Measurements from ENCODE around the gene THOC1.

Gene THOC1

DNA sequence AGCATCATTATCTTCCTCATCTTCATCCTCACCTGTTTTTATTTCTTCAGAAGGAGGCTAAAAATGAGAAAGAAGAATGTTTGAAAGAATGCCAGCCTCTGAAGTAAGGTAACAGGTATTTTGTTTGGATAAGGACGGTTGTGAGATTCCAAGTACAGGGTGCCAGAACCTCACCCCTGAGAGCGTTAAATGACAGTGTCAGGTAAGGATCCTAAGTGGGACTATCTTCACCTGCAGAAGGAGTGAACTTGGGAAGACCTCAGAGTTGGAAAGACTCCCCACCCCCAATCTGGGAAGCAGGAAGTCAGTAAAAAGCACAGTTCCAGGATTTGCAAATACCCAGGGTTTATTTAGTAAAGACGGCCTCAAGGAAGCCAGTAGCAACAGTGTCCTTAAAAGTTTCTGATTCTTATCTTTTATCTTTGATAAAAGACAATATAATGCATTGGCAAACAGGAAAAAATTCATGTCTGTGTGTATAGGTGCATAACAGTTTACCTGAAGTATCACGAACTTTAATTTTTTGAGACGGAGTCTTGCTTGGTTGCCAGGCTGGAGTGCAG is 52.3 kb downstream of the THOC1 start:
- no peak for DNase-seq (ENCODE audit: low read depth in 2 of 2)

DNA sequence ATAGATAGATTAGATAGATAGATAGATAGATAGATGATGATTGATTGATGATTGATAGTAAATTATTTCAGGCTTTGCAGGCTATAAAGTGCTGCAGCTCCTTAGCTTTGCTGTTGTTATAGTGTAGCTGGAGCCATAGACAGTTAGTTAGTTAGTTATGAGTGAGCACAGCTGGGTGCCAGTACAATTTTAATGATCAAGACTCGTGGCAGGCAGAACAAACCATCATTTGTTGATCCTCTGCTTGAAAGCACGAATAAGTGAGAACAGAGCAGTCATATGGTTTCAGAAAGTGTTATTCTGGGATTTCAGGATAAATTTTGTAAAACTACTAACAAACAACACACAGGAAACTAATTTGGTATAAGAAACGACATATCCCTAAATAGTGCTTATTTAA is 53.9 kb downstream of the THOC1 start:
- no peak for DNase-seq (ENCODE audit: low read depth in 2 of 2)

DNA sequence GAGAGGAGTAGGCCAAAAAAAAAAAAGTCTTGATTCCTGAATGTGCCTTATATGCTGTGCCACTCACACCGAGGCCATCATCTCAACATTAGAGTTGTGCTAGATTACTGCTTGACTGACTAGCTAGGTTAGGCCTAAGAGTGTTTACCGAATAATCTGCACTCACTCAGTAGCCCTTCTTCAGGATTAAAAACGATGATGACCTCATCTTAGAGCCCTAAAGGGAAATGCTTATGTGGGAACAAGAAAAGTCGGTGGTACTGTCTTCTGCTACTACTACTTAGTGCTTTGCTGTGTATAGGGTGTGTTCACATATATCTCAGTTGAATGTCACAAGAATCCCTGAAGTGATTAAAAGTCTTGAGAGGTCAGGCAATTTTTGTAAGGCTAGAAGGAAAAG is 54.3 kb downstream of the THOC1 start:
- no peak for DNase-seq (ENCODE audit: low read depth in 2 of 2)

DNA sequence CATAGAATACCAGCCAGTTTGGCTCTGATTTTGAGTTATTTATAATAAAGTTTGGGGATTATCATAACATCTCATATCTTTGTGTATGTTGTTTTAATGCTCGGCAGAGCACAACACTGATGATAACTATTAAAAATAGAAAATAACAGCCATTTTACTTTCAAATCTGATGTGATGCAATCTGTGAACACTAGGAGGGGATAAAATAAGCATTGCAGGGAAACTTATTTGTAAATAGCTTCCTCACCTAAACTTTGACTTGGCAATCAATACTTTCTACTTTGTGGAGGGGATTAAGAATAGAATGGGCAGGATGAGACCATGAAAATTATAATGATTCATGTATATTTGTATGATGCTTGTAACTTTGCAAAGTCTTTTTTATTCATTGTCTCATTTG is 55.1 kb downstream of the THOC1 start:
- DNase-seq (ENCODE audit: low read depth in 2 of 2): no peak

- no peak for DNase-seq (ENCODE audit: low read depth in 2 of 2)
These were observed 56.3 kb downstream of the THOC1 start for GRCh38 chr18:211582-211981.

DNA sequence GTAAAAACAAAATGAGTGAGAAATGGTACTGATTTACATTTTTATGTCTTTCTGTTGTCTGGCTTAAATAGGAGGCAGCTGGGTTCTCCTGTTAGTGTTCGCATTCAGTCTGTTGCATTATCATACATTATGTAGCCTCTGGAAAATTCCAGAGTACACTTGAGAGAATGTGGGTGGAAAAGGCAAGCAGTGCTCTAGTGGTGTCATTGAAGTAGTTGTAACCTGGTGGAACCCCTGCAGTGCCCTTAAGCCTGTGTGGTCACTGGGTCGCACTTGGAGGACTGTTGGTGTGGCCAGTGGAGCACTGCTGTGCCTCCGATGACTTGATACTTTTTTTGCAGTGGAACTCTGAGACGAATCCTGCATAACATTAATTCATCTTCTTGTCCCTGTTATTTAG is 57.1 kb downstream of the THOC1 start:
- no peak for DNase-seq (ENCODE audit: low read depth in 2 of 2)

DNA sequence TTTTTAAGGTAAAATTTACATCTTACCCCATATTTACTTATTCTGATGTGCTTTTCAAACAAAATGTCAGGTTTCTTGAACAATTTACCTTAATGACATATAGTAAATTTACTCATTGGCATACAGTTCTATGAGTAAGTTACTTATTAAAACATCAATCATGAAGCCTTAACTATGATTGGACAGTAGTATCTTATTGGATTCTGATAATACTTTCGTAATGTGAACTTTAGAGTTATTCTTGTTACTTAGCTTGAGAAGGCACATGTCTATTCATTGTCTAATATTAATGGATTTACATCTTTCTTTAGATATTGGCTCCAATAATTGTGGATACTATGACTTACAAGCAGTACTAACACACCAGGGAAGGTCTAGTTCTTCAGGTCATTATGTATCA is 57.8 kb downstream of the THOC1 start:
- no peak for DNase-seq (ENCODE audit: low read depth in 2 of 2)

DNA sequence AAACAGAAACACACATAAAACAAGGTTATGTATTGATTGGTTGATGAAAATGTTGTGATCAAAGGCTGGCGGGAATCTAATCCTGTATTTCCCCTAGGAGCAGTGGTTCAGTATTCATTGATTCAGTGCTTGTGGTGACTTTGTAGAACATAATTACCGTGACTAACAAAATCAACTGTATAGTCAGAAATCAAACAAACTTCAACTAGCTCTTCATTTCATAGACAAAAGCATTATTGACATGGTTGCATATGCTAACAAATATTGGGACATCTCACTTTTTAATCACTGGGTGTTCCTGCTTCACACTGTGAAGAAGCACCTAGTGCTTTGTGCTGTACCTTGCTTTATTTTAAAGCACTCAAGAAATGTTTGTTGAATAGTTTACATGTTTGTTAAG is 68.1 kb downstream of the THOC1 start:
- DNase-seq (ENCODE audit: low read depth in 2 of 2): no peak

- no peak for DNase-seq (ENCODE audit: low read depth in 2 of 2)
These were observed 68.6 kb downstream of the THOC1 start for GRCh38 chr18:199214-199613.

GRCh38 chr18:195651-196050 is 72.2 kb downstream of the THOC1 start:
- DNase-seq (ENCODE audit: low read depth in 2 of 2): no peak

DNA sequence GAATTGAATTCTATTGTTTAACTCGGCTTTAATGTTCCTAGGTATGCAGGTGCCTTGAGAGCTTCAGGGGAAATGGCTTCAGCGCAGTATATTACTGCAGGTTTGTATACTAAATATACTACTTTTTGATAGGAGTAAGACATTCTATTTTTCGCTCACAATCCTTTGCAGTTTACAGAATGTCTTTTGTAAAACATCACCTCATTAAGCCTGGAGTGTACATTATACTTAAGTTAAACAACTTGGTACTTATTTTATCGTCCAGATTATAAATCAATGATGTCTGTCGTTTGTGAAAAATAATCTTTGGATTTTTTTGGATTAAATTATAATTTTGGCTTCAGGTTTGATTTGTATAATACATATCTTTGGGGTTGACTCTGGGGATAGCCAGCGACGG is 75.0 kb downstream of the THOC1 start:
- DNase-seq (ENCODE audit: low read depth in 2 of 2): no peak

GRCh38 chr18:191725-192124 is 76.1 kb downstream of the THOC1 start:
- DNase-seq (ENCODE audit: low read depth in 2 of 2): no peak

GRCh38 chr18:189254-189653 is 78.6 kb downstream of the THOC1 start:
- DNase-seq (ENCODE audit: low read depth in 2 of 2): no peak

DNA sequence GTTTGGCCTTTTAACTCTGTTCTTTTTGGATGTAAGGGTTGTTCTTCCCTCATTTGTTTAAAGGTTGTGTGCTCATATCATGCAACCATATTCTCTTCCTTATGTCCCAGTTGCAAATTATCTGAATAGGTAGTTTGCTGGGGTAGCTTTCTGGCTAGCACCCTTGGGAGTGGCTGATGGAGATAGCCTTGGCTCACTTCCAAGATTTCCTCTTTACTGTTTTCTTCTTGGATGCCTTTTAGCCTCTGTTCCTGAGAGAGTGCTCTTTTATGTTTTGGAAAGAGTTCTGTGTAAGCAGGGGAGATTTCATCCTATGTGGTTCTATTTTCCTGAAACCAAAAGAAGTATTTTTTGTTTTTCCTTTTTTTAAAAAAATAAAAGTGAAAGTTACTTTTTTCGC is 84.1 kb downstream of the THOC1 start:
- no peak for DNase-seq (ENCODE audit: low read depth in 2 of 2)

- DNase-seq (ENCODE audit: low read depth in 2 of 2): no peak
These were observed 86.1 kb downstream of the THOC1 start for GRCh38 chr18:181711-182110.

DNA sequence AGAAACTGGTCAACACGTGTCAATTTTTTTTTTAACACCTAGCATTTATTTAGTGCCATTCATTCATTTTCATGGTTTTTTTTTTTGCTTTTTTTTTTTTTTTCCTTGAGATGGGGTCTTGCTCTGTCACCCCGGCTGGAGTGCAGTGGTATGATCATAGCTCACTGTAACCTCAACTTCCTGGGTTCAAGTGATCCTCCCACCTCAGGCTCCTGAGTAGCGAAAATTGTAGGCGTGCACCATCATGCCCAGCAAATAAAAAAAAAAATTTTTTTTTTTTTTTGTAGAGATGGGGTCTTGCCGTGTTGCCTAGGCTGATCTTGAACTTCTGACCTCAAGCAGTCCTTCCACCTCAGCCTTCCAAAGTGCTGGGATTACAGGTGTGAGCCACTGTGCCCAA is 88.3 kb downstream of the THOC1 start:
- no peak for DNase-seq (ENCODE audit: low read depth in 2 of 2)

DNA sequence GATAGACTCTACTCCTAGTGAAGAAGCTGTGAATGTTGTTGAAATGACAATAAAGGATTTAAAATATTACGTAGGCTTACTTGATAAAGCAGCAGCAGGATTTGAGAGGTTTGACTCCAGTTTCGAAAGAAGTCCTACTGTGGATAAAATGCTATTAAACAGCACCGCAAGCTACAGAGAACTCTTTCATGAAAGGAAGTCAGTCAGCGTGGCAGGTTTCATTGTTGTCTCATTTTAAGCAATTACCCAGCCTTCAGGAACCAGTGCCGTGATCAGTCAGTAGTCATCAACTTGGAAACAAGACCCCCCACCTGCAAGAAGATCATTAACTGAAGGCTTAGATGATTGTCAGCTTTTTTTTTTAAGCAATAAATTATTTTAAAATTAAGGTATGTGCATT is 95.5 kb downstream of the THOC1 start:
- DNase-seq (ENCODE audit: low read depth in 2 of 2): no peak
